Subcutaneous adipose tissue (tissue), 4 donors: Measurements from ENCODE around the gene PDILT. TPM values are rescaled to one million over a fixed set of nuclear protein-coding genes. Genes with fewer than 3 reads are reported as not detected.

ENCODE experiments used
- CTCF ChIP-seq: fragments of 450-650 bp; IDR thresholded peaks from one replicate; pipeline ENCODE4 v1.5.1; 2016; ENCODE audit warnings: low read depth, mild to moderate bottlenecking, control low read depth, antibody characterized with exemption, moderate library complexity
- total RNA-seq, 4 donors: library from RNA; depleted of rRNA; stranded (reverse); fragments of >200 nt; gene quantifications; one replicate each; pipeline ENCODE4 v1.1.0, GENCODE V29; 2016

PDILT gene
- total RNA-seq, 4 donors from 2014 or later: not detected

GRCh38 chr16:20397468-20398074 lies 7.0 kb downstream of the PDILT start:
- no peak for TF ChIP-seq CTCF

GRCh38 chr16:20396846-20397467 lies 7.6 kb downstream of the PDILT start:
- no peak for TF ChIP-seq CTCF

GRCh38 chr16:20395946-20396345 lies 8.6 kb downstream of the PDILT start:
- no peak for TF ChIP-seq CTCF

GRCh38 chr16:20393801-20394577 lies 10.5 kb downstream of the PDILT start:
- no peak for TF ChIP-seq CTCF

- no peak for TF ChIP-seq CTCF
Measured at GRCh38 chr16:20391045-20391444, 13.5 kb downstream of the PDILT start.

- no peak for TF ChIP-seq CTCF
Measured at GRCh38 chr16:20388854-20389253, 15.7 kb downstream of the PDILT start.

GRCh38 chr16:20387978-20388377 lies 16.6 kb downstream of the PDILT start:
- TF ChIP-seq CTCF: no peak
